AG04450 (cell line): ENCODE data around the gene ARHGAP15. TPM values are rescaled to one million over a fixed set of nuclear protein-coding genes. Genes with fewer than 3 reads are reported as not detected.

Experiments used
- CTCF ChIA-PET: fragments of 300-600, 350-600 bp; formaldehyde crosslinking; extraction: SDS; loops from one replicate; lab custom pipeline; 2022; ENCODE audit warnings: antibody characterized with exemption, inconsistent platforms; lab: Charles Lee
- POLR2A ChIA-PET: fragments of 350-600 bp; formaldehyde crosslinking; extraction: SDS; loops from one replicate; lab custom pipeline; 2021; ENCODE audit warnings: antibody characterized with exemption, inconsistent platforms; lab: Yijun Ruan, JAX
- DNase-seq: peaks from one replicate; pipeline ENCODE4 v3.0.0-alpha.2; 2011; ENCODE audit warnings: low read depth, low spot score
- H3K27ac ChIP-seq: one replicate; pipeline ENCODE4 v1.5.1; 2012; ENCODE audit warnings: low read depth, low read length, control low read depth
- H3K27me3 ChIP-seq: one replicate; pipeline ENCODE4 v1.6.0; 2012; ENCODE audit warnings: low read length; ENCODE audit not compliant: control insufficient read depth, insufficient read depth
- H3K4me3 ChIP-seq: 2 replicates; pipeline ENCODE4 v1.5.1; 2011; ENCODE audit warnings: mild to moderate bottlenecking, low read depth, low read length, control low read depth
- H3K9me3 ChIP-seq: 2 replicates; pipeline ENCODE4 v1.5.1; 2012; ENCODE audit warnings: low read length; ENCODE audit not compliant: control insufficient read depth, insufficient read depth
- CTCF ChIP-seq: IDR thresholded peaks from 2 replicates; pipeline ENCODE4 v1.5.1; 2011; ENCODE audit warnings: low read depth, low read length, control low read depth, inconsistent platforms
- polyA plus RNA-seq: library from polyadenylated mRNA; depleted of rRNA; stranded (reverse); fragments of >200 nt; gene quantifications from 2 replicates; pipeline ENCODE4 v1.2.3, GENCODE V29; 2011

Gene ARHGAP15
- polyA plus RNA-seq, 1 experiment = not detected

- ChIA-PET POLR2A (no interaction called here), CTCF (no interaction called here)
- no peak for DNase-seq
- no peak for TF ChIP-seq CTCF
- no peak overlapping the region for H3K27ac ChIP-seq
- H3K27me3 ChIP-seq = no peaks in the 10 kb centered on the region
- H3K9me3 ChIP-seq = no peaks in the 10 kb centered on the region
- H3K4me3 ChIP-seq = no peak overlapping the region
These were observed 589.5 kb downstream of the ARHGAP15 start for GRCh38 chr2:143718745-143719144.

GRCh38 chr2:143719406-143719805 is 590.2 kb downstream of the ARHGAP15 start:
- no peak overlapping the region for H3K27ac ChIP-seq
- no peak for DNase-seq
- no peaks in the 10 kb centered on the region for H3K9me3 ChIP-seq
- TF ChIP-seq CTCF = no peak
- ChIA-PET POLR2A (no interaction called here), CTCF (no interaction called here)
- no peaks in the 10 kb centered on the region for H3K27me3 ChIP-seq
- no peak overlapping the region for H3K4me3 ChIP-seq

GRCh38 chr2:143720095-143720664 is 591.0 kb downstream of the ARHGAP15 start:
- no peaks in the 10 kb centered on the region for H3K9me3 ChIP-seq
- TF ChIP-seq CTCF = no peak
- POLR2A ChIA-PET = no interaction called here
- no peak for DNase-seq
- H3K27ac ChIP-seq = no peak overlapping the region
- no peak overlapping the region for H3K4me3 ChIP-seq
- H3K27me3 ChIP-seq = no peaks in the 10 kb centered on the region
- CTCF ChIA-PET = no interaction called here

- H3K27ac ChIP-seq = no peak overlapping the region
- no peaks in the 10 kb centered on the region for H3K9me3 ChIP-seq
- ChIA-PET CTCF (interaction anchor here (1.0 kb wide), 1 partner anchor 14 kb away, joined by 4 read pairs; no protein-coding TSS in a partner anchor), POLR2A (no interaction called here)
- no peak for DNase-seq
- no peaks in the 10 kb centered on the region for H3K27me3 ChIP-seq
- TF ChIP-seq CTCF = no peak
- no peak overlapping the region for H3K4me3 ChIP-seq
These were observed 596.2 kb downstream of the ARHGAP15 start for GRCh38 chr2:143725400-143725799.

GRCh38 chr2:143726151-143726845 is 597.1 kb downstream of the ARHGAP15 start:
- no peaks in the 10 kb centered on the region for H3K27me3 ChIP-seq
- ChIA-PET POLR2A (no interaction called here), CTCF (interaction anchor here (1.0 kb wide), 1 partner anchor 15 kb away, joined by 4 read pairs; no protein-coding TSS in a partner anchor)
- DNase-seq = no peak
- TF ChIP-seq CTCF = no peak
- no peak overlapping the region for H3K4me3 ChIP-seq
- no peak overlapping the region for H3K27ac ChIP-seq
- H3K9me3 ChIP-seq = no peaks in the 10 kb centered on the region
